Neural cell (in vitro differentiated cells): ENCODE measurements around the gene ATG7. TPM values are rescaled to one million over a fixed set of nuclear protein-coding genes. Genes with fewer than 3 reads are reported as not detected.

Source experiments
- H2AFZ ChIP-seq: fragments of 200-600, 300-800 bp; sonication (generic), shearing (Covaris generic); 2 replicates; pipeline ENCODE4 v1.6.0; 2014; ENCODE audit warnings: low read depth, mild to moderate bottlenecking, antibody characterized with exemption, low read length, moderate library complexity
- H3F3A ChIP-seq: fragments of 200-600 bp; shearing (Covaris generic); 2 replicates; pipeline ENCODE4 v1.6.1; 2016; ENCODE audit warnings: mild to moderate bottlenecking, moderate library complexity, mixed read lengths, antibody characterized with exemption, low read length; ENCODE audit not compliant: insufficient read depth, poor library complexity, severe bottlenecking
- H3K27ac ChIP-seq: fragments of 200-600, 300-800 bp; sonication (generic), shearing (Covaris generic); 2 replicates; pipeline ENCODE4 v1.5.1; 2014; ENCODE audit warnings: mild to moderate bottlenecking, low read length, moderate library complexity
- H3K27me3 ChIP-seq: fragments of 300-800, 200-600 bp; sonication (generic), shearing (Covaris generic); 2 replicates; pipeline ENCODE4 v1.6.0; 2014; ENCODE audit warnings: mild to moderate bottlenecking, low read depth, low read length, moderate library complexity; ENCODE audit not compliant: insufficient read depth
- H3K36me3 ChIP-seq: fragments of 300-800, 200-600 bp; sonication (generic), shearing (Covaris generic); 2 replicates; pipeline ENCODE4 v1.5.1; 2014; ENCODE audit warnings: mild to moderate bottlenecking, antibody characterized with exemption, low read length, moderate library complexity; ENCODE audit not compliant: insufficient read depth
- H3K4me2 ChIP-seq: fragments of 300-800, 200-600 bp; sonication (generic), shearing (Covaris generic); 2 replicates; pipeline ENCODE4 v1.6.0; 2014; ENCODE audit warnings: mild to moderate bottlenecking, low read length
- H3K4me3 ChIP-seq: fragments of 300-800, 200-600 bp; sonication (generic), shearing (Covaris generic); 2 replicates; pipeline ENCODE4 v1.5.1; 2014; ENCODE audit warnings: mild to moderate bottlenecking, low read length, moderate library complexity
- H3K79me2 ChIP-seq: fragments of 200-600 bp; shearing (Covaris generic); replicated peaks from 2 replicates; pipeline ENCODE4 v1.6.0; 2014; ENCODE audit warnings: mild to moderate bottlenecking, low read length, moderate library complexity; ENCODE audit not compliant: insufficient read depth
- H3K9ac ChIP-seq: fragments of 300-800, 200-600 bp; sonication (generic), shearing (Covaris generic); 2 replicates; pipeline ENCODE4 v1.6.1; 2016; ENCODE audit warnings: mild to moderate bottlenecking, low read length, mixed read lengths
- H3K9me2 ChIP-seq: fragments of 200-600 bp; shearing (Covaris generic); 2 replicates; pipeline ENCODE4 v1.6.1; 2016; ENCODE audit warnings: mild to moderate bottlenecking, low read length, mixed read lengths; ENCODE audit not compliant: insufficient read depth
- H3K9me3 ChIP-seq: fragments of 200-600, 300-800 bp; sonication (generic), shearing (Covaris generic); 2 replicates; pipeline ENCODE4 v1.6.1; 2016; ENCODE audit warnings: mild to moderate bottlenecking, mixed run types, low read length, moderate library complexity, mixed read lengths
- H4K20me1 ChIP-seq: fragments of 200-600 bp; shearing (Covaris generic); 2 replicates; pipeline ENCODE4 v1.6.1; 2016; ENCODE audit warnings: mild to moderate bottlenecking, mixed run types; ENCODE audit not compliant: insufficient read depth
- EP300 ChIP-seq: fragments of 450-650 bp; conservative IDR thresholded peaks from 2 replicates; pipeline ENCODE4 v1.6.1; 2014; ENCODE audit warnings: antibody characterized with exemption, mild to moderate bottlenecking, moderate library complexity; ENCODE audit not compliant: poor library complexity, severe bottlenecking
- EZH2 ChIP-seq: fragments of 200-600, 300-800 bp; shearing (Covaris generic), sonication (generic); IDR thresholded peaks from 2 replicates; pipeline ENCODE4 v1.6.1; 2014; ENCODE audit warnings: antibody characterized with exemption, low read length, borderline replicate concordance, mild to moderate bottlenecking; ENCODE audit not compliant: insufficient read depth, poor library complexity, severe bottlenecking
- MXI1 ChIP-seq: fragments of 450-650 bp; conservative IDR thresholded peaks from 2 replicates; pipeline ENCODE4 v1.6.1; 2014; ENCODE audit warnings: antibody characterized with exemption, mild to moderate bottlenecking; ENCODE audit not compliant: poor library complexity, severe bottlenecking
- POLR2AphosphoS5 ChIP-seq: IDR thresholded peaks from 2 replicates; pipeline ENCODE4 v1.6.1; 2012
- RAD21 ChIP-seq: fragments of 450-650 bp; conservative IDR thresholded peaks from 2 replicates; pipeline ENCODE4 v1.6.1; 2014; ENCODE audit warnings: antibody characterized with exemption, mild to moderate bottlenecking, moderate library complexity
- REST ChIP-seq: IDR thresholded peaks from 2 replicates; pipeline ENCODE4 v1.6.1; 2012; ENCODE audit warnings: borderline replicate concordance
- SMC3 ChIP-seq: fragments of 450-650 bp; conservative IDR thresholded peaks from 2 replicates; pipeline ENCODE4 v1.6.1; 2014; ENCODE audit warnings: antibody characterized with exemption, mild to moderate bottlenecking, moderate library complexity; ENCODE audit not compliant: poor library complexity
- TAF1 ChIP-seq: IDR thresholded peaks from 2 replicates; pipeline ENCODE4 v1.6.1; 2012; ENCODE audit warnings: low read depth
- polyA plus RNA-seq: library from polyadenylated mRNA; depleted of rRNA; stranded (reverse); fragments of >200 nt; gene quantifications from 2 replicates; pipeline ENCODE4 v1.2.3, GENCODE V29; 2014
- TF ChIP-seq, protein P1 (sequence below): fragments of 450-650 bp; IDR thresholded peaks from 2 replicates; pipeline ENCODE4 v1.5.1; 2014; ENCODE audit warnings: antibody characterized with exemption, mild to moderate bottlenecking, moderate library complexity; ENCODE audit not compliant: poor library complexity, severe bottlenecking

ATG7 gene
- polyA plus RNA-seq, 1 donor from 2014 or later: 28.8 TPM

DNA sequence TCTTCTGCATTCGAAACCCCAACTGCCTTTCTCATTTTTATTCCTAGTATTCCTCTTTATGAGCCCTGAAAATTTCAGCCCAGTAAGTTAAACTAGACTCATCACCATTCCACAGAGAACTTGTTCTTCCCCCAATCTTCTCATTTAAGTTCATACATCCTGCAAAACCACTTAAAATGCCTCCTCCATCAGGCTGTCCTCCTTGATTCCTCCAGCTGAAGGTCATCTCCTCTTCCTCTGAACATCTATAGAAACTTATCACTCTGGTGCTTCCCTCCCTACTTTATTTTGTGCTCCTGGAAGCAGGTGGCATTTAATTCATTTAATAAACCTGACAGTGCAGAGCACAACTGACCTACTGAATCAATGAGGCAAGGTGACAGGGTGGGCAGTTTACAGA, 333.2 kb downstream of the ATG7 start:
- H2AFZ ChIP-seq: no peak overlapping the region
- no peaks in the 10 kb centered on the region for H4K20me1 ChIP-seq
- H3K9ac ChIP-seq: no peak overlapping the region
- H3K9me3 ChIP-seq: no peaks in the 10 kb centered on the region
- no peak overlapping the region for H3K4me3 ChIP-seq
- H3K27ac ChIP-seq: no peak overlapping the region
- TF ChIP-seq RAD21: no peak
- TF ChIP-seq, protein P1, sequence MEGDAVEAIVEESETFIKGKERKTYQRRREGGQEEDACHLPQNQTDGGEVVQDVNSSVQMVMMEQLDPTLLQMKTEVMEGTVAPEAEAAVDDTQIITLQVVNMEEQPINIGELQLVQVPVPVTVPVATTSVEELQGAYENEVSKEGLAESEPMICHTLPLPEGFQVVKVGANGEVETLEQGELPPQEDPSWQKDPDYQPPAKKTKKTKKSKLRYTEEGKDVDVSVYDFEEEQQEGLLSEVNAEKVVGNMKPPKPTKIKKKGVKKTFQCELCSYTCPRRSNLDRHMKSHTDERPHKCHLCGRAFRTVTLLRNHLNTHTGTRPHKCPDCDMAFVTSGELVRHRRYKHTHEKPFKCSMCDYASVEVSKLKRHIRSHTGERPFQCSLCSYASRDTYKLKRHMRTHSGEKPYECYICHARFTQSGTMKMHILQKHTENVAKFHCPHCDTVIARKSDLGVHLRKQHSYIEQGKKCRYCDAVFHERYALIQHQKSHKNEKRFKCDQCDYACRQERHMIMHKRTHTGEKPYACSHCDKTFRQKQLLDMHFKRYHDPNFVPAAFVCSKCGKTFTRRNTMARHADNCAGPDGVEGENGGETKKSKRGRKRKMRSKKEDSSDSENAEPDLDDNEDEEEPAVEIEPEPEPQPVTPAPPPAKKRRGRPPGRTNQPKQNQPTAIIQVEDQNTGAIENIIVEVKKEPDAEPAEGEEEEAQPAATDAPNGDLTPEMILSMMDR: no peak
- TF ChIP-seq MXI1: no peak
- no peak for TF ChIP-seq REST
- TF ChIP-seq EZH2: no peak
- TF ChIP-seq TAF1: no peak
- TF ChIP-seq POLR2AphosphoS5: no peak
- no peak for TF ChIP-seq EP300
- no peak for TF ChIP-seq SMC3
- no peak overlapping the region for H3K4me2 ChIP-seq
- H3F3A ChIP-seq: no peaks in the 10 kb centered on the region
- H3K79me2 ChIP-seq: peaks cover 47% of the 10 kb centered on the region
- no peaks in the 10 kb centered on the region for H3K9me2 ChIP-seq
- H3K36me3 ChIP-seq: no peaks in the 10 kb centered on the region
- H3K27me3 ChIP-seq: no peaks in the 10 kb centered on the region

DNA sequence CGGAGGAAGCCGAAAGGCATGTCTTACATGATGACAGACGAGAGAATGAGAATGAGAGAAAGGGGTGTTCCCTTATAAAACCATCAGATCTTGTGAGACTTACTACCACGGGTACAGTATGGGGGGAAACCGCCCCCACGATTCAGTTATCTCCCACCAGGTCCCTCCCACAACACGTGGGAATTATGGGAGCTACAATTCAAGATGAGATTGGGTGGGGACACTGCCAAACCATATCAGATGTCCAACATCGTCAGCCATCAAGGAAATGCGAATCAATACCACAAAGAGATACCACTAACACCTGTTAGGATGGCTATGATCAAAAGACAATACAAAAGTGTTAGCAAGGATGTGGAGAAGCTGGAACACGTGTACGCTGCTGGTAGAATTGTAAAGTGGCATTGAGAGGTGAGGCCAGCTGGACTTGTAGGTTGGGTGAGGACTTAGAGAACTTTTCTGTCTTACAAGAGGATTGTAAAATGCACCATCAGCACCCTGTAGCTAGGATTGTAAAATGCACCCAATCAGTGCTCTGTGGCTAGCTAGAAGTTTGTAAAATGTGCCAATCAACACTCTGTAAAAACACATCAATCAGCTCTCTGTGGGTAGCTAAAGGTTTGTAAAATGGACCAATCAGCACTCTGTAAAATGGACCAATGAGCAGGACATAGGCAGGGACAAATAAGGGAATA, 334.0 kb downstream of the ATG7 start:
- Histone ChIP-seq H3K27me3 (no peaks in the 10 kb centered on the region), H3K9ac (no peak overlapping the region), H3K9me2 (no peaks in the 10 kb centered on the region), H4K20me1 (no peaks in the 10 kb centered on the region), H3K4me3 (no peak overlapping the region), H3F3A (no peaks in the 10 kb centered on the region), H2AFZ (no peak overlapping the region), H3K36me3 (no peaks in the 10 kb centered on the region), H3K27ac (no peak overlapping the region), H3K4me2 (no peak overlapping the region), H3K79me2 (peaks cover 53% of the 10 kb centered on the region), H3K9me3 (no peaks in the 10 kb centered on the region)
- TF ChIP-seq SMC3: no peak
- no peak for TF ChIP-seq TAF1
- TF ChIP-seq, protein P1: no peak
